Lower leg skin (tissue), 3 donors: ENCODE data around the gene PUS10.

ENCODE experiments used
- POLR2A ChIP-seq, 2 donors: fragments of 450-650 bp; IDR thresholded peaks; one replicate each; pipeline ENCODE4 v1.6.1; 2016 to 2017; ENCODE audit warnings: antibody characterized with exemption in 2 of 2, mild to moderate bottlenecking in 1 of 2, moderate library complexity in 1 of 2
- TF ChIP-seq, protein P1 (sequence below), 3 donors: fragments of 450-650 bp; IDR thresholded peaks; one replicate each; pipeline ENCODE4 v1.5.1; 2016; ENCODE audit warnings: antibody characterized with exemption in 3 of 3, mild to moderate bottlenecking in 3 of 3, moderate library complexity in 2 of 3

DNA sequence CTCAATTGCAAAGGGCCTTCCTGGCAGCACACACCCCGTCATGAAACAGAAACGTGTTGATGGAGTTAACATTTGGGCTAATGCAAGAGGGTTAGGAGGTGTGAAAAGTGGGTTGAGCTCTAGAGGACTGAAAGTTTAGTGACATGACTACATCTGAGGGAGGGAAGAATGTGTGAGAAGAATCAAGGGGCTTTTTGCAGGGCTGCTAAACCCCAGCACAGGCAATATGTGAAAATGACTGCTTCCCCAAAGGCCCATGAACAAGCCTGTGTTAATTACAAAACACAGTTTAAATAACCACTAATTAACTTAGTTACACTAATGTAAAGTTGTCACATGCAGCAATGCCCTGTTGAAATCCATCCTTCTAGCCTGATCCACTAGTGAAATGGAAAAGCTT lies 63.9 kb downstream of the PUS10 start:
- TF ChIP-seq, protein P1, sequence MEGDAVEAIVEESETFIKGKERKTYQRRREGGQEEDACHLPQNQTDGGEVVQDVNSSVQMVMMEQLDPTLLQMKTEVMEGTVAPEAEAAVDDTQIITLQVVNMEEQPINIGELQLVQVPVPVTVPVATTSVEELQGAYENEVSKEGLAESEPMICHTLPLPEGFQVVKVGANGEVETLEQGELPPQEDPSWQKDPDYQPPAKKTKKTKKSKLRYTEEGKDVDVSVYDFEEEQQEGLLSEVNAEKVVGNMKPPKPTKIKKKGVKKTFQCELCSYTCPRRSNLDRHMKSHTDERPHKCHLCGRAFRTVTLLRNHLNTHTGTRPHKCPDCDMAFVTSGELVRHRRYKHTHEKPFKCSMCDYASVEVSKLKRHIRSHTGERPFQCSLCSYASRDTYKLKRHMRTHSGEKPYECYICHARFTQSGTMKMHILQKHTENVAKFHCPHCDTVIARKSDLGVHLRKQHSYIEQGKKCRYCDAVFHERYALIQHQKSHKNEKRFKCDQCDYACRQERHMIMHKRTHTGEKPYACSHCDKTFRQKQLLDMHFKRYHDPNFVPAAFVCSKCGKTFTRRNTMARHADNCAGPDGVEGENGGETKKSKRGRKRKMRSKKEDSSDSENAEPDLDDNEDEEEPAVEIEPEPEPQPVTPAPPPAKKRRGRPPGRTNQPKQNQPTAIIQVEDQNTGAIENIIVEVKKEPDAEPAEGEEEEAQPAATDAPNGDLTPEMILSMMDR (IDR thresholded peaks at IDR 0.05), result no peak
- no peak for TF ChIP-seq POLR2A (IDR thresholded peaks at IDR 0.05)
